GM18951 (cell line): Measurements from ENCODE around the gene VAT1L.

ENCODE experiments used
- POLR2A ChIP-seq: IDR thresholded peaks from 4 replicates; pipeline ENCODE4 v1.6.1; 2011; ENCODE audit warnings: mild to moderate bottlenecking; ENCODE audit not compliant: insufficient read length, insufficient read depth; ENCODE audit errors: extremely low read depth
- in situ Hi-C: fragments of 300-500 bp; cut with MboI; formaldehyde crosslinking; loops from one replicate; pipeline ENCODE4 v1.12.0; 2022; ENCODE audit warnings: low sequenced_read_pairs, mixed read lengths, inconsistent platforms; ENCODE audit not compliant: unreplicated experiment

Gene VAT1L

GRCh38 chr16:77827032-77827431 is 38.7 kb downstream of the VAT1L start:
- in situ Hi-C loops, result no loop called here

DNA sequence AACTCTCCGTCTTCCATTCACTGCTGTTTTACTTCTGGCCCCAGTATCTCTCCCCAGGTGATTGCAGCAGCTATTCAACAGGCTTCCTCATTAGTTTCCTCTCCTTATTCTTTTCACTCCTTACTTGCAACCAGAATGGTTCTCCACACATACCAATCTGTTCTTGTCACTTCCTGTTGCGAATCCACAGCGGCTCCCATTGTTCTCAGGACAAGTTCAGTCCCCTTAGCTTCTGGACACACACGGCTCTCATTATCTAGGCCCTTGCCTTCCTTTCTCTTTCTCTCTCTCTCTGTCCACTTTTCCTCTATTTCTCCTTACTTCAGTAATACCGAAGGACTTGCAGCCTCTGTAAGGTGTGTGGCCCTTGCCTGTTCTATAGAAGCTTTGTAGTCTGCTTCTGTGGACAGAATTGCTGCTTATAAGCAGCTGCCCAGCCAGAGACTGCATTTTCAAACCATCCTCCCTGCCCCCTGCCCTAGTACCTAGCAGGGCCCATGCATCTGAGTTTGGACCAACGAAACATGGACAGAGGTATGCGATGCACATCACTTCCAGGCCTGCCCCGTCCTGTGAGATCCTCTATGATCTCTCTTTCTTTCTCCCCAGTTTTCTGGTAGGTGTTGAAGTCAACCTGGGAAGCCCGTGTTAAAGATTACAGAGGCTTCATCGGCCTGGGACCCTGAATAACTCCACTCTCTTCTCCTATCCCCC is 45.7 kb downstream of the VAT1L start:
- in situ Hi-C loops, result no loop called here
- TF ChIP-seq POLR2A, result no peak

More at GRCh38 chr16:77827032-77827431, 38.7 kb downstream of the VAT1L start:
- no peak for TF ChIP-seq POLR2A

- in situ Hi-C loops, result no loop called here
Measured at GRCh38 chr16:77834635-77835540, 46.5 kb downstream of the VAT1L start.

GRCh38 chr16:77836801-77837200 is 48.4 kb downstream of the VAT1L start:
- no peak for TF ChIP-seq POLR2A
- in situ Hi-C loops, result no loop called here

More at GRCh38 chr16:77834635-77835540, 46.5 kb downstream of the VAT1L start:
- TF ChIP-seq POLR2A, result no peak

- TF ChIP-seq POLR2A, result no peak
- in situ Hi-C loops, result no loop called here
Measured at GRCh38 chr16:77838597-77839255, 50.4 kb downstream of the VAT1L start.

GRCh38 chr16:77840093-77840492 is 51.7 kb downstream of the VAT1L start:
- in situ Hi-C loops, result no loop called here
- TF ChIP-seq POLR2A, result no peak

GRCh38 chr16:77840673-77841501 is 52.5 kb downstream of the VAT1L start:
- in situ Hi-C loops, result no loop called here
- no peak for TF ChIP-seq POLR2A

GRCh38 chr16:77841502-77841763 is 53.1 kb downstream of the VAT1L start:
- in situ Hi-C loops, result no loop called here
- no peak for TF ChIP-seq POLR2A

- TF ChIP-seq POLR2A, result no peak
- in situ Hi-C loops, result no loop called here
Measured at GRCh38 chr16:77842468-77842867, 54.1 kb downstream of the VAT1L start.

DNA sequence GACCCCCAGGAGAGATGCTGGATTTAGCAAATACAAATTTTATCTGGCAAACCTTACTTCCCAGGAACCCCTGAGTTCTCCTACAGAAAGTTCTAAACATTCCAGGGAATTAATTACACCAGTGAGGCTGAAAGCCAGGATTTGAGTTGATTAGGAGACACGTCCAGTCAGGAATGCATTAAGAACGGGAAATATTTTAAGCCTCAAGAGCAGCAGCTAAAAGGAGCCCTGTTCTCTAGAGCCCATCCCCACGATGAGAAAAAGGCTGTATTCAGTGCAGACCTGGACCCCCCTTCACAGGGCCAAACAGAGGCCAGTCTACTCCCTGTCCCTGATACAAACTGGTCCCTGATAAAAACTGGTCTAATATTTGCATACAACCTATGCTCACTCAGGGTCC is 55.0 kb downstream of the VAT1L start:
- no peak for TF ChIP-seq POLR2A
- in situ Hi-C loops, result no loop called here

DNA sequence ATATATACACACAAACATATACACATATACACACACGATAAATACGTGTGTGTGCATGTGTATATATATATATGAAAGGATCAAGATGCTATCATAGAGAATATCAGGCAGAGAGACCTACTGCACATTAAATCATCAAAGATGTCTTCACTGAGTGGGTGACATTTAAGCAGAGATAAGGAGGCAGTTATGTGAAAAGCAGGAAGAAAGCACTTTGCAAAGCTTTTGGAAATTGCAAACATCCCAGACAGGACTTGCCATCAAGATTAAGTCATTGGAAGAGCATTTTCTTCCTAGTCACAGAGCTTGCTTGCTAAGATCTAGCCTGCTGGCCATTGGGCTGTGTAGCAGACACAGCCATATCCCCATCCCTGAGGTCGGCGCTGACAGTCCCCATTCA is 56.4 kb downstream of the VAT1L start:
- in situ Hi-C loops, result no loop called here
- TF ChIP-seq POLR2A, result no peak

GRCh38 chr16:77849646-77850258 is 61.4 kb downstream of the VAT1L start:
- no peak for TF ChIP-seq POLR2A
- in situ Hi-C loops, result no loop called here
